AG04450 (cell line): Measurements from ENCODE around the gene DNMT3A. TPM values are rescaled to one million over a fixed set of nuclear protein-coding genes. Genes with fewer than 3 reads are reported as not detected.

Source experiments
- CTCF ChIA-PET: fragments of 300-600, 350-600 bp; formaldehyde crosslinking; extraction: SDS; loops from one replicate; lab custom pipeline; 2022; ENCODE audit warnings: antibody characterized with exemption, inconsistent platforms; lab: Charles Lee
- POLR2A ChIA-PET: fragments of 350-600 bp; formaldehyde crosslinking; extraction: SDS; loops from one replicate; lab custom pipeline; 2021; ENCODE audit warnings: antibody characterized with exemption, inconsistent platforms; lab: Yijun Ruan, JAX
- DNase-seq: peaks from one replicate; pipeline ENCODE4 v3.0.0-alpha.2; 2011; ENCODE audit warnings: low read depth, low spot score
- H3K27ac ChIP-seq: one replicate; pipeline ENCODE4 v1.5.1; 2012; ENCODE audit warnings: low read depth, low read length, control low read depth
- H3K27me3 ChIP-seq: one replicate; pipeline ENCODE4 v1.6.0; 2012; ENCODE audit warnings: low read length; ENCODE audit not compliant: control insufficient read depth, insufficient read depth
- H3K4me3 ChIP-seq: 2 replicates; pipeline ENCODE4 v1.5.1; 2011; ENCODE audit warnings: mild to moderate bottlenecking, low read depth, low read length, control low read depth
- H3K9me3 ChIP-seq: 2 replicates; pipeline ENCODE4 v1.5.1; 2012; ENCODE audit warnings: low read length; ENCODE audit not compliant: control insufficient read depth, insufficient read depth
- CTCF ChIP-seq: IDR thresholded peaks from 2 replicates; pipeline ENCODE4 v1.5.1; 2011; ENCODE audit warnings: low read depth, low read length, control low read depth, inconsistent platforms
- polyA plus RNA-seq: library from polyadenylated mRNA; depleted of rRNA; stranded (reverse); fragments of >200 nt; gene quantifications from 2 replicates; pipeline ENCODE4 v1.2.3, GENCODE V29; 2011

The DNMT3A gene
- polyA plus RNA-seq, 1 experiment, result 4.1 TPM

- POLR2A ChIA-PET, result no interaction called here
- H3K27ac ChIP-seq, result no peak overlapping the region
- CTCF ChIA-PET, result interaction anchor here (1.5 to 2.8 kb wide), 2 partner anchors 10 to 12 kb away, joined by 6 to 9 read pairs; no protein-coding TSS in a partner anchor
- H3K27me3 ChIP-seq, result no peaks in the 10 kb centered on the region
- H3K4me3 ChIP-seq, result no peak overlapping the region
- DNase-seq, result no peak
- TF ChIP-seq CTCF, result no peak
- H3K9me3 ChIP-seq, result no peaks in the 10 kb centered on the region
Measured at GRCh38 chr2:25207078-25207545, 134.6 kb downstream of the DNMT3A start.

GRCh38 chr2:25204190-25204838, 137.4 kb downstream of the DNMT3A start:
- Histone ChIP-seq H3K27ac (no peak overlapping the region), H3K4me3 (no peak overlapping the region), H3K27me3 (no peaks in the 10 kb centered on the region), H3K9me3 (no peaks in the 10 kb centered on the region)
- no peak for TF ChIP-seq CTCF
- DNase-seq, result no peak
- POLR2A ChIA-PET, result no interaction called here
- CTCF ChIA-PET, result interaction anchor here (2.8 kb wide), 1 partner anchor 9 kb away, joined by 9 read pairs; no protein-coding TSS in a partner anchor

GRCh38 chr2:25202275-25202674, 139.4 kb downstream of the DNMT3A start:
- POLR2A ChIA-PET, result no interaction called here
- DNase-seq, result no peak
- TF ChIP-seq CTCF, result no peak
- no peak overlapping the region for H3K4me3 ChIP-seq
- no peaks in the 10 kb centered on the region for H3K27me3 ChIP-seq
- no peaks in the 10 kb centered on the region for H3K9me3 ChIP-seq
- CTCF ChIA-PET, result no interaction called here
- no peak overlapping the region for H3K27ac ChIP-seq

- no peak for TF ChIP-seq CTCF
- Histone ChIP-seq H3K9me3 (no peaks in the 10 kb centered on the region), H3K27ac (no peak overlapping the region), H3K27me3 (no peaks in the 10 kb centered on the region), H3K4me3 (no peak overlapping the region)
- CTCF ChIA-PET, result no interaction called here
- DNase-seq, result no peak
- POLR2A ChIA-PET, result no interaction called here
Measured at GRCh38 chr2:25201794-25202193, 139.9 kb downstream of the DNMT3A start.

DNA sequence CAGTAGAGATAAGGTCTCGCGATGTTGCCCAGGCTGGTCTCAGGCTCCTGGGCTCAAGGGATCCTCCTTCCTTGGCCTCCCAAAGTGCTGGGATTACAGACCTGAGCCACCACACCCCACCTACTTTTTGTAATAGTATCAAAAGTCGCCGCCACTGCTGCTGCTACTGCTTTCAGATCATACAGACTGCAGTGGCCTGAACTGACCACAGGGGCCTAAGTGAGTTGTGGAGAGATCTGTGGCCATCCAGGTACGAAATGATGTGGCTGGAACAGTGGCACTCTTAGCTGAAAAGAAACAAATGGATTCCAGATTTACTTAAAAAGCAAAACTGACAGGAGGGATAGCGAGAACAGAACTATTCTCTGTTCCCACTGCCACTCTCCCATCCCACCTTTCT, 140.5 kb downstream of the DNMT3A start:
- no peak for DNase-seq
- Histone ChIP-seq H3K4me3 (no peak overlapping the region), H3K27me3 (no peaks in the 10 kb centered on the region), H3K27ac (no peak overlapping the region), H3K9me3 (no peaks in the 10 kb centered on the region)
- CTCF ChIA-PET, result no interaction called here
- POLR2A ChIA-PET, result no interaction called here
- TF ChIP-seq CTCF, result peak; percentile 43; the same call in 1 of the 2 replicates
